ENCODE results near the gene SPIB.

Gene SPIB

DNA sequence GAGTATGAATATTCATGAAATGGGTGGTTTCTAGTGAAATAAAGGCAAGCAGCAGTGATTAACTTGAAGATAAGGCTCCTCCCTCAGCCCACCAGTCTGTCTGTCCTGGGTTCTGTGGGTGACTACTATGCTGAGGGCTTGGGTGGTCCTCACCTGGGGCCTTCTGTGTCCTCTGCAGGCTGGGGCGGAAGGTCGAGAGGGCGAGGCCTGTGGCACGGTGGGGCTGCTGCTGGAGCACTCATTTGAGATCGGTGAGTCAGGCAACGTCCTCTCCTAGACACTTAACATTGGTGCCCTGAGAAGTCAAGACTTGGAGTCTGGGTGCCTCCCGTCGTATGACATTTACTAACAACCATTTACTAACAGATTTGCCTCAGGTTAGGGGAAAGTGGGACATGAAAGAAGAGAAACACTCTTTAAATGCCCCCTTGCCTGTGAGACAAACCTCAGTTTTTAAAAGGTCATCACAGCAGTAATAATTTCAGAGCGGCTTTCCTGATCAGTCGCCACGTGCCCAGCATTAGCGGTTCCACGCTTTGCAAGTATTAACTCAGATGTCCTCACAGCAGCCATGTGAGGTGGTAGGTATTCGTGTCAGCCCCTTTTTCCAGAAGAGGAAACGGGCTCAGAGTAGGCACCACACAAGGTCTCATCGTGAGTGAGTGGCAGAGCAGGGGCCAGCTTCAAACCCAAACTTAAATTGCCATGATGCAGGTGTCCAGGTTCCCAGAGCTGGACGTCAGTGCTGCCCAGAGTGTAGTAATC is 59.2 kb downstream of the SPIB start:
- DNase-seq, result peak in 1 of 42 donors; percentile 32
- intact Hi-C loops (cut with DNase I), result loop anchor here (2.0 to 5.0 kb wide), 2 partner anchors 33 to 96 kb away; partner anchors contain the start of genes JOSD2 and POLD1

DNA sequence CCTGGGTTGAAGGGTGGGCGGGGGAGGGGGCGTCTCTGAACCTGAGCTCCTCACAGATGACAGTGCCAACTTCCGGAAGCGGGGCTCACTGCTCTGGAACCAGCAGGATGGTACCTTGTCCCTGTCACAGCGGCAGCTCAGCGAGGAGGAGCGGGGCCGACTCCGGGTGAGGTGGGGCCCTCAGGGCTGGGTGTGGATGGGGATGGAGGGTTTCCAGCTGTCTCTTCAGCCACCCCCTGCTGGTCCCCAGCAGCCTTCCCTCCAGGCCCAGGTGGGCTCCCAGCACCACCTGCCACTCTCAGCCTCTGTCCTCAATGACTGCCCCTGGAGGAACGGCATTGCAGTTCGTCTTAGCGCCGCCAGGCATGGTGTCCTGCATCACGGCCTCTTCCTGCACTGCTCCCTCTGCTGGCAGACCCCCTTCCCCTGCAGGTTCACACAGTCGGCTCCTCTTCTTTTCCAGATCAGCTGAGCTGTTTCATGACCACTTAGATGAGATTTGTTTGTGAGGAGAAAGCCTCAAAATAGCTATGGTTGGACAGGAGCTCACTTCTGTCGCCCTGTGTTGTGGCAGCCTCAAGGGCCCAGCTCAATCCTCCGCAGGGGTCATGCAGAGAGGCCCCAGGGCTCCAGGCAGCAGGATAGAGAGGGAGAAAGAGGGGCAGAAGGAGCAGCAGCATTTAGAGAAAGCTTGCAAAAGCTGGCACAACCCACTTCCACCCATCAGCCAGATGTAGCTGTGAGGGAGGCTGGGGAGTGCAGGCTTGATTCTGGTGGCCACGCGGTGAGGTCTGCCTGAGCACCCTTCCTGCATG is 60.4 kb downstream of the SPIB start:
- intact Hi-C loops (cut with DNase I), result loop anchor here (5.0 kb wide), 1 partner anchor 97 kb away; the partner anchor contains the start of gene POLD1
- DNase-seq, result peak in 27 of 42 donors; percentile 40 to 81 (median 54)

DNA sequence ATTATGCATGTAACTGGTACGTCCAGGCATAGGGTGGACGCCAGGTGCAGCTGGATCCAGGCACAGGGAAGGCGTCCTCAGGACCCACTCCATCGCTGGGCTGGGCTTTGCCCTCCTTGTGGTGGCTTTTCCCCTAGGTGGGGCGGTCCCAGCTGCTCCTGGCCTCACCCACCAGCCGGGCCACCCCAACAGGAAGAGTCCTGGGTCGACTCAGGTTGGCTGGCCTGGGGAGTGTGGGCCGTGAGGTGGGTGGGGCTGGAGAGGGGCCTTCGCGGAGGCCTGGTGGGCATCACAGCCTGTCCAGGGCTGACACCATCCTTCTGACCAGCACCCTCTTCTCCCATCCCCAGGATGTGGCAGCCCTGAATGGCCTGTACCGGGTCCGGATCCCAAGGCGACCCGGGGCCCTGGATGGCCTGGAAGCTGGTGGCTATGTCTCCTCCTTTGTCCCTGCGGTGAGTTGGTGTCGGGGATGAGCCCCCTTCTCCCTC is 61.1 kb downstream of the SPIB start:
- intact Hi-C loops (cut with DNase I), result loop anchor here (5.0 kb wide), 1 partner anchor 98 kb away; the partner anchor contains the start of gene POLD1
- DNase-seq, result peak in 1 of 42 donors; percentile 25

DNA sequence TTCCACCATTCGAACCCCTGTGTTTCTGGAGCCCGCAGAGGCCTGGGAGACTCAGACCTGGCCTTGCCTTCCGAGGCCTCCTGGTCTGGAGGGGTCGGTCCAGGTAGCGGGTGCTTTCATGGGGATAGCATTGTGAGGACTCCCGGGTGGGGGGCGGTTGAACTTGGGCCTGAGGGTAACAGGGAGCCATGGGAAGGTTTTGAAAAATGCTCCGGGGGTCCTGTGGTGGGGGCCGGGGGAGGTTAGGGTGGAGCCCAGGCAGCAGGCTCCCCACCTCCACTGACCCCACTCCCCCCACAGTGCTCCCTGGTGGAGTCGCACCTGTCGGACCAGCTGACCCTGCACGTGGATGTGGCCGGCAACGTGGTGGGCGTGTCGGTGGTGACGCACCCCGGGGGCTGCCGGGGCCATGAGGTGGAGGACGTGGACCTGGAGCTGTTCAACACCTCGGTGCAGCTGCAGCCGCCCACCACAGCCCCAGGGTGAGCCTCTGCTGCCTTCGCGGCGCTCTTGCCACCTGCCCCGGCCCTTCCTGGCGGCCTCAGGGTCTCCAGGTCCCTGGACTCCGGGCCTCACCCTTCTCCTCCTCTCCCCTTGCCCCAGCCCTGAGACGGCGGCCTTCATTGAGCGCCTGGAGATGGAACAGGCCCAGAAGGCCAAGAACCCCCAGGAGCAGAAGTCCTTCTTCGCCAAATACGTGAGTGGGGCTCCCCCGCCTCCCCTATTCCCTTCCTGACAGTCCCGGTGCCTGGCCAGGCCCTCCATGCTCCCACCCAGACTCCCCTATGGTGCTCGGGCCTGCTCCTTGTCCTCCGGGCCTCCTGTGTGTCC is 61.8 kb downstream of the SPIB start:
- intact Hi-C loops (cut with DNase I), result no loop called here
- DNase-seq, result peak in 1 of 42 donors; percentile 7
